Endothelial cell of hepatic sinusoid (primary cell): Measurements from ENCODE around the gene ALOX15B.
"Not testable (repeated sequence)": the region's sequence is repeated elsewhere in the genome, so short reads cannot be mapped to it uniquely, and the experiment has no call there.

ENCODE experiments used
- in situ Hi-C: cut with HindIII; loops from 2 replicates; pipeline ENCODE4 v1.10.0; 2017; ENCODE audit warnings: low sequenced_read_pairs

ALOX15B gene

GRCh38 chr17:8076502-8077266 lies 37.8 kb downstream of the ALOX15B start:
- in situ Hi-C loops: no loop called here

GRCh38 chr17:8077939-8078338 lies 39.1 kb downstream of the ALOX15B start:
- in situ Hi-C loops: not testable (repeated sequence)

- in situ Hi-C loops: no loop called here
Observed at GRCh38 chr17:8079291-8080207, 40.7 kb downstream of the ALOX15B start.

GRCh38 chr17:8080208-8080798 lies 41.4 kb downstream of the ALOX15B start:
- in situ Hi-C loops: no loop called here

GRCh38 chr17:8080799-8081219 lies 42.0 kb downstream of the ALOX15B start:
- in situ Hi-C loops: no loop called here

GRCh38 chr17:8081876-8082275 lies 43.0 kb downstream of the ALOX15B start:
- in situ Hi-C loops: no loop called here

- in situ Hi-C loops: no loop called here
Observed at GRCh38 chr17:8082292-8082691, 43.4 kb downstream of the ALOX15B start.

- in situ Hi-C loops: no loop called here
Observed at GRCh38 chr17:8084250-8084649, 45.4 kb downstream of the ALOX15B start.

- in situ Hi-C loops: no loop called here
Observed at GRCh38 chr17:8087075-8087951, 48.5 kb downstream of the ALOX15B start, which contains the start of gene ALOX12B. Gene ALOX12B (minus strand): TSS chr17:8087716. CDS start chr17:8087442, 274 bp downstream.

GRCh38 chr17:8087952-8088230 lies 49.0 kb downstream of the ALOX15B start:
- in situ Hi-C loops: no loop called here

GRCh38 chr17:8089728-8090127 lies 50.9 kb downstream of the ALOX15B start:
- in situ Hi-C loops: no loop called here

- in situ Hi-C loops: no loop called here
Observed at GRCh38 chr17:8091033-8091687, 52.3 kb downstream of the ALOX15B start.

- in situ Hi-C loops: no loop called here
Observed at GRCh38 chr17:8095361-8095760, 56.5 kb downstream of the ALOX15B start.

- in situ Hi-C loops: no loop called here
Observed at GRCh38 chr17:8096541-8096940, 57.7 kb downstream of the ALOX15B start.
